ENCODE data around the gene IGSF9. TPM values are rescaled to one million over a fixed set of nuclear protein-coding genes. Genes with fewer than 3 reads are reported as not detected.

The IGSF9 gene
- total RNA-seq, 1 experiment from 2014 or later = 0.44 TPM

DNA sequence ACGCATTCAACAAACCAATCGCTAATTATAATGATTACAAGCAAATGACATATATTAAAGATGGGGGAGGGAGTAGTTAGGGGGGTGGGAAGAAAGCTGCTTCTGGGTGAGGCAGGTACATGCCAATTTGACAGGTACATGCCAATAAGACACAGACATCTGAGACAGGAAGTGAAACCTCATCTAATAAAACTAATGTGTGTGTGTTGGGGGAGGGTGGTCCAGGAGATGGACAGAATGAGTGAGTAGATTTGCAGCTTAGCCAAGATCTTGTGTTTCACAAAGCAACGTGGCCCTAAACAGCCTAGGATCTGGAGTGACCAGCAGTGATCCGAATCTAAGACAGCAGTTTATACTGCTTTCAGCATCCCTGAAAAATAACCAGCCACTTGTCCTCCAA, 56.2 kb downstream of the IGSF9 start:
- no TSS peak for BruUV-seq (replicated peaks)
- no peaks in the 10 kb centered on the region for H3K27me3 Mint-ChIP-seq (ENCODE audit: insufficient read depth, unreplicated experiment)
- peaks cover 19% of the 10 kb centered on the region for H3K4me1 Mint-ChIP-seq (ENCODE audit: insufficient read depth, unreplicated experiment)
- no peaks in the 10 kb centered on the region for H3K9me3 Mint-ChIP-seq (ENCODE audit: unreplicated experiment)
- H3K4me3 Mint-ChIP-seq (ENCODE audit: unreplicated experiment) = no peak overlapping the region
- ChIA-PET CTCF (interaction anchor here (0.6 to 15.0 kb wide), 27 partner anchors 9 to 756 kb away, joined by 3 to 1396 read pairs (median 49); partner anchors contain the start of genes DUSP23, FCRL6 and SLAMF8), POLR2A (interaction anchor here (0.8 to 7.0 kb wide), 7 partner anchors 14 to 112 kb away, joined by 3 to 57 read pairs (median 4); partner anchors contain the start of gene DUSP23)
- DNase-seq (ENCODE audit: unreplicated experiment) = no peak
- TF ChIP-seq, protein P1, sequence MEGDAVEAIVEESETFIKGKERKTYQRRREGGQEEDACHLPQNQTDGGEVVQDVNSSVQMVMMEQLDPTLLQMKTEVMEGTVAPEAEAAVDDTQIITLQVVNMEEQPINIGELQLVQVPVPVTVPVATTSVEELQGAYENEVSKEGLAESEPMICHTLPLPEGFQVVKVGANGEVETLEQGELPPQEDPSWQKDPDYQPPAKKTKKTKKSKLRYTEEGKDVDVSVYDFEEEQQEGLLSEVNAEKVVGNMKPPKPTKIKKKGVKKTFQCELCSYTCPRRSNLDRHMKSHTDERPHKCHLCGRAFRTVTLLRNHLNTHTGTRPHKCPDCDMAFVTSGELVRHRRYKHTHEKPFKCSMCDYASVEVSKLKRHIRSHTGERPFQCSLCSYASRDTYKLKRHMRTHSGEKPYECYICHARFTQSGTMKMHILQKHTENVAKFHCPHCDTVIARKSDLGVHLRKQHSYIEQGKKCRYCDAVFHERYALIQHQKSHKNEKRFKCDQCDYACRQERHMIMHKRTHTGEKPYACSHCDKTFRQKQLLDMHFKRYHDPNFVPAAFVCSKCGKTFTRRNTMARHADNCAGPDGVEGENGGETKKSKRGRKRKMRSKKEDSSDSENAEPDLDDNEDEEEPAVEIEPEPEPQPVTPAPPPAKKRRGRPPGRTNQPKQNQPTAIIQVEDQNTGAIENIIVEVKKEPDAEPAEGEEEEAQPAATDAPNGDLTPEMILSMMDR (IDR thresholded peaks at IDR 0.05; ENCODE audit: unreplicated experiment) = no peak
- H3K36me3 Mint-ChIP-seq (ENCODE audit: insufficient read depth, unreplicated experiment) = no peaks in the 10 kb centered on the region
- peak overlapping the region; percentile 44 for H3K27ac Mint-ChIP-seq (ENCODE audit: low read depth, unreplicated experiment)
- intact Hi-C loops (cut with micrococcal nuclease) = no loop called here

DNA sequence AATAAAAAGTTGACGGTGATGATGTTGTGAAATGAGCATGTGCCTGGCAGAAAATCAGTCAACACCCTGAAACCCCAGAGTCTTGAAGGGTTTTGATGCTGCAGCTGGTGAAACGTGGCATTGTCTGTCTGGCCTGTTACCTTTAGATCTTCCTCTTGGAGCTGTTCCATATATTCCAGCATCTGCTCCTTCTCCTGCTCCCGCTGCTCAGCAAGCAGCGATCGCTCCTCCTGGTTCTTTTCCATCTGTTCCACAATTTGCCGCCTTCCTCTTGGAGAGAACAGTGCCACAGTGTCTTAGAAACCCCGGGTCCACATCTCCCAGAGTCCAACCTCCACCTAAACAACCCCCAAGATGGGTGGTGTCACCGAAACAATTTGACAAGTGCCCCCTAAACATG, 61.1 kb downstream of the IGSF9 start:
- Mint-ChIP-seq H3K4me1 (ENCODE audit: insufficient read depth, unreplicated experiment) (peaks cover 3% of the 10 kb centered on the region), H3K9me3 (ENCODE audit: unreplicated experiment) (no peaks in the 10 kb centered on the region), H3K36me3 (ENCODE audit: insufficient read depth, unreplicated experiment) (no peaks in the 10 kb centered on the region), H3K4me3 (ENCODE audit: unreplicated experiment) (no peak overlapping the region), H3K27ac (ENCODE audit: low read depth, unreplicated experiment) (no peak overlapping the region), H3K27me3 (ENCODE audit: insufficient read depth, unreplicated experiment) (no peaks in the 10 kb centered on the region)
- intact Hi-C loops (cut with micrococcal nuclease) = no loop called here
- no peak for DNase-seq (ENCODE audit: unreplicated experiment)
- BruUV-seq (replicated peaks) = no TSS peak
- POLR2A ChIA-PET = no interaction called here
- CTCF ChIA-PET = interaction anchor here (0.7 to 15.0 kb wide), 7 partner anchors 9 to 1774 kb away, joined by 3 to 1396 read pairs (median 4); partner anchors contain the start of genes DUSP23 and FCRL6
- TF ChIP-seq, protein P1 (IDR thresholded peaks at IDR 0.05; ENCODE audit: unreplicated experiment) = no peak

DNA sequence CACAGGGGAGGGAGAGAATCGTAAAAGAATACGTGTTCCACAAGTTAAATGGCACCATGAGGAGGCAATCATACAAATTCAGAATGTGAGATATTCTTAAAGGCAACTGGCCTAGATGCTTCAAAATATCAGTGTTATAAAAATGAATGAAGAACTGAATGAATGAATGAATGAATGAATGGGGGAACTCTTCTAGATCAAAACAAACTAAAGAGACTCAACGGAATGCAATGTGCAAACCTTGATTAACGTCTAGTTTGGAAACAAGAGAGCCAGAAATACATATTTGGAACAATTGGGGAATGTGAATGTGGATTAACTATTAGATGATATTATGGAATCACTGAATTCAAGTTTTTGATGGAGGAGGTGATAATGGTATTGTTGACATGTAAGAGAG, 62.3 kb downstream of the IGSF9 start:
- DNase-seq (ENCODE audit: unreplicated experiment) = no peak
- POLR2A ChIA-PET = interaction anchor here (0.6 to 6.1 kb wide), 2 partner anchors 14 to 51 kb away, joined by 4 to 82 read pairs; no protein-coding TSS in a partner anchor
- no peaks in the 10 kb centered on the region for H3K36me3 Mint-ChIP-seq (ENCODE audit: insufficient read depth, unreplicated experiment)
- intact Hi-C loops (cut with micrococcal nuclease) = loop anchor here (2.0 kb wide), 1 partner anchor 102 kb away; the partner anchor contains the start of gene DUSP23
- peaks cover 12% of the 10 kb centered on the region for H3K4me1 Mint-ChIP-seq (ENCODE audit: insufficient read depth, unreplicated experiment)
- H3K27me3 Mint-ChIP-seq (ENCODE audit: insufficient read depth, unreplicated experiment) = no peaks in the 10 kb centered on the region
- TF ChIP-seq, protein P1 (IDR thresholded peaks at IDR 0.05; ENCODE audit: unreplicated experiment) = no peak
- no TSS peak for BruUV-seq (replicated peaks)
- H3K4me3 Mint-ChIP-seq (ENCODE audit: unreplicated experiment) = no peak overlapping the region
- CTCF ChIA-PET = interaction anchor here (0.6 to 9.4 kb wide), 5 partner anchors 8 to 685 kb away, joined by 3 to 164 read pairs (median 6); partner anchors contain the start of gene FCRL6
- H3K9me3 Mint-ChIP-seq (ENCODE audit: unreplicated experiment) = no peaks in the 10 kb centered on the region
- no peak overlapping the region for H3K27ac Mint-ChIP-seq (ENCODE audit: low read depth, unreplicated experiment)

DNA sequence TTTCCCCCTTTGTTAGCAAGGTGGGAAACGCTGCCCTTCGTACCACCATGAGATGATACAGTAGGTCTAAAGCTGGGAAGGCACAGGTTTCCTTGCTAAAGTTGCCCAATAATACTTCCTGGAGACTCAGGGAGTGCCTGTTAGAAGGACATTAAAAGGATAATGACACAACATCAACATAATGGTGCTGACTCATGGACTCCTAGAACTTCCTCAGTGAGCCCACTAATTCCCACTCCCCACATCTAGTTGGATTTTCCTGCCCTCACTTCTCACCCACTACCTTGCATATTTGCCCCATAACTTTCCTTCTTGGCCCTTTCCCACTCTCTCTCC, 62.9 kb downstream of the IGSF9 start:
- Mint-ChIP-seq H3K36me3 (ENCODE audit: insufficient read depth, unreplicated experiment) (no peaks in the 10 kb centered on the region), H3K27me3 (ENCODE audit: insufficient read depth, unreplicated experiment) (no peaks in the 10 kb centered on the region), H3K4me1 (ENCODE audit: insufficient read depth, unreplicated experiment) (peaks cover 14% of the 10 kb centered on the region), H3K27ac (ENCODE audit: low read depth, unreplicated experiment) (no peak overlapping the region), H3K4me3 (ENCODE audit: unreplicated experiment) (no peak overlapping the region), H3K9me3 (ENCODE audit: unreplicated experiment) (no peaks in the 10 kb centered on the region)
- intact Hi-C loops (cut with micrococcal nuclease) = loop anchor here (1.0 to 2.0 kb wide), 3 partner anchors 28 to 102 kb away; partner anchors contain the start of gene DUSP23
- no TSS peak for BruUV-seq (replicated peaks)
- DNase-seq (ENCODE audit: unreplicated experiment) = peak; percentile 88
- ChIA-PET CTCF (interaction anchor here (0.6 to 9.4 kb wide), 9 partner anchors 9 to 169 kb away, joined by 3 to 164 read pairs (median 3); partner anchors contain the start of gene FCRL6), POLR2A (interaction anchor here (0.7 to 6.1 kb wide), 12 partner anchors 9 to 634 kb away, joined by 3 to 82 read pairs (median 8); partner anchors contain the start of genes DUSP23 and PIGM)
- TF ChIP-seq, protein P1 (IDR thresholded peaks at IDR 0.05; ENCODE audit: unreplicated experiment) = no peak

Measured in MCF 10A (cell line).